Skeletal muscle tissue (tissue), 4 donors: ENCODE measurements around the gene PKD1L1. TPM values are rescaled to one million over a fixed set of nuclear protein-coding genes. Genes with fewer than 3 reads are reported as not detected.

ENCODE experiments used
- H3K27ac ChIP-seq: one replicate; pipeline ENCODE4 v1.7.0; 2013; ENCODE audit warnings: mild to moderate bottlenecking, low read depth, low read length, inconsistent platforms
- H3K27me3 ChIP-seq, 3 donors: one replicate each; pipeline ENCODE4 v1.7.0; 2013; ENCODE audit warnings: low read length in 3 of 3; ENCODE audit not compliant: control insufficient read depth in 3 of 3, insufficient read depth in 3 of 3
- H3K36me3 ChIP-seq, 3 donors: one replicate each; pipeline ENCODE4 v1.7.0; 2013; ENCODE audit warnings: low read length in 3 of 3; ENCODE audit not compliant: control insufficient read depth in 3 of 3, insufficient read depth in 3 of 3
- H3K4me1 ChIP-seq, 3 donors: one replicate each; pipeline ENCODE4 v1.7.0; 2013; ENCODE audit warnings: low read length in 3 of 3, mild to moderate bottlenecking in 3 of 3; ENCODE audit not compliant: control insufficient read depth in 3 of 3, insufficient read depth in 3 of 3
- H3K4me3 ChIP-seq, 3 donors: one replicate each; pipeline ENCODE4 v1.7.0; 2013; ENCODE audit warnings: low read length in 3 of 3
- H3K9ac ChIP-seq, 3 donors: one replicate each; pipeline ENCODE4 v1.7.0; 2013; ENCODE audit warnings: low read length in 3 of 3, mild to moderate bottlenecking in 3 of 3, moderate library complexity in 2 of 3, low read depth in 1 of 3
- H3K9me3 ChIP-seq, 3 donors: one replicate each; pipeline ENCODE4 v1.7.0; 2013; ENCODE audit warnings: low read length in 3 of 3; ENCODE audit not compliant: control insufficient read depth in 3 of 3
- total RNA-seq: library from RNA; depleted of rRNA; stranded (reverse); fragments of >200 nt; gene quantifications from one replicate; pipeline ENCODE4 v1.2.3, GENCODE V29; 2014
- donor health status: Osteomylitis.

Gene PKD1L1
- total RNA-seq, 1 donor from 2014 or later = 0.52 TPM

DNA sequence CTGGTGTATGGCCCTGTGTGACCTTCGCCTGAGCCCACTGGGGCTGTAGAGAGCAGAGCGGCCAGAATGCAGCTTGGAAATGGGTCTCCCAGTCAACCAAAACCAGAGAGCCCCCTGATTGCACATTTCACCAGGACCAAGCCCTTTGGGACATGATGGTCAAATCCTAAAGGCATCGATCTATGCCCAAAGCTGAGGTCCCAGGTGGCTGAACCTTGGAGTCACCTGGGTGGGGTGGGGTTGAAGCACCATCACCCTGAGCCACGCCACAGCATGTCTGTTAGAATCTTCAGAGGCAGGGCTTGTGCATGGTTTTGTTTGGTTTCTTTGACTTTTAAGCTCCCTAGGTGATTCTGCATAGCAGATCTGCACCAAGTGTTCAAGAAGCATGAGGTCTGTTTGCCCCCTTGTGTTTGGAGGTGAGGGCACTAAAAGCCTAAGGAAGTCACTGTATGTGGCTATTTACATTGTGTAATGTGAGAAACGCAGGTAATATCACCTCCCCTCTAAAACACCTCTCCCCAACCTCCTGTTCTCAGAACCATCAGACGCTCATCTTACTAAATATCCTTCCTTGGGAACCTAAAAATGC, 9.6 kb downstream of the PKD1L1 start:
- Histone ChIP-seq H3K9ac (no peak overlapping the region), H3K27ac (no peak overlapping the region), H3K4me3 (no peak overlapping the region), H3K9me3 (no peaks in the 10 kb centered on the region), H3K4me1 (peaks cover 0 to 9% (median 0%) of the 10 kb centered on the region in 3 donors), H3K27me3 (no peaks in the 10 kb centered on the region), H3K36me3 (peaks cover 0 to 4% (median 3%) of the 10 kb centered on the region in 3 donors)

DNA sequence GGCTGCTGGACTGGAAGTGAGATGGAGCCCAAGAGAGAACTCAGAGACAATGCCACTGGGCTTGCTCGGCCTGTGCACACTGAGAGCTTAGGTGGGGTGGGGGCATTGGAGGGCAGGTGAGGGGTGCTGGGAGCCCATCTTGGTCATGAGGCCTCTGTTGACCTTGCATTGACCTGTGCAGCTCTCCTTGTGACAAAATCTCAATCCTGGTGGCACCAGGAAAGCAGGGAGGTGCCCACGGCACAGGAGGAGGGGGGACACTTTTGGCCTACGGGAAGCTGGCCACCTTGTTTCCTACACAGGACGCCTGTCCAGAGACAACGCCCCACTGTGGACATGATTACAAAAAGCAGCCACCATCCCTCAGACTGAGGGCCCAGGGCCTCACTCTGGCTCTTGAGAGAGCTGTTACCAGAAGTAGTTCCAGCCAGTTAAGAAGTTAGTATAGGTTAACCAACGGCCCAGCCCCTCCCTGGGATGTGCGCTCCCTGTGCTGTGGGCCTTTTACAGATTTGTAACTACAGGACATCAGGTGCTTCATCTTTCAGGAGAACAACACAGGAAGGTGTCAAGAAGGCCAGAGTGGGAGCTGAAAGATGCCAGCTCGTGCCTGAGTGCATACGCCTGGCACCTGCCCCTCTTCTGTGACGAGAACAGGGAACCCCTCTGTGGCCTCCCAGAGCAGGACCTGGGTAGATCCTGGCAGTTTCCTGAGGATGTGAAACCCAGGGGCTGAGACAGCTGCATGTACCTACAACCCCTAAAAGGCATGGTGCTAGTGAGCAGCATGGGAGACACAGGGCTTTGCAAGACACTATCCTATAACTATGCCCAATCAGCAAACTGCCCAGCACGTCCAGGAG, 10.3 kb downstream of the PKD1L1 start:
- no peak overlapping the region for H3K9ac ChIP-seq
- H3K4me1 ChIP-seq = peaks cover 0 to 9% (median 0%) of the 10 kb centered on the region in 3 donors
- peaks cover 0 to 4% (median 3%) of the 10 kb centered on the region in 3 donors for H3K36me3 ChIP-seq
- H3K27ac ChIP-seq = no peak overlapping the region
- no peaks in the 10 kb centered on the region for H3K9me3 ChIP-seq
- no peak overlapping the region for H3K4me3 ChIP-seq
- H3K27me3 ChIP-seq = no peaks in the 10 kb centered on the region

DNA sequence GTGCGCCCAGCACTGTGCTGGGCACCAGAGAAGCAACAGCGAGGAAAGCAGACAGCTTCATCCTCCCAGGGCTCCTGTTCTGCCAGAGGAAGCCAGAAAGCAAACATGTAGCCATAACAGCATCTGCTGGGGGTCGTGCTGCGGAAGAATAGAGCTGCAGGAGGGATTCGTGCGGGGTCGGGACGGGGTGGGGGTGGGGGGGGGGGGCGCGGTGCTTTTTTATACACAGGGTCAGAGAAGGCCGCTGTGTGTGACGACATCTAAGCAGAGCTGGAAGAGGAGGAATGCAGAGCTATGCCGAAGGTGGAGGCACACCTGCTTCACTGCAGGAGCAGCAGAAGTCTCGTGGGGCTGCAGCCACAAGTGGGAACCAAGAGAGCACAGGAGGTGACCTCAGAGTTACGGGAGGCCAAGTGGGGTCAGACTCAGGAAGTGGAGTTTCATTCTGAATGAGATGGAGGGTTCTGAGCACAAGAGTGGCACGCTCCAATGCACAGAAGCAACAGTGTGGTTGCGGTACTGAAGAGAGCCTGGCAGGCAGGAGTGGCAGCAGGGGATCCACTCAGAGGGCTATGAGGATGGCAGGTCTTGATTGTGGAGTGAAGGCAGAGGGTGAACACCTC, 11.1 kb downstream of the PKD1L1 start:
- no peaks in the 10 kb centered on the region for H3K9me3 ChIP-seq
- H3K27ac ChIP-seq = no peak overlapping the region
- H3K9ac ChIP-seq = no peak overlapping the region
- H3K4me1 ChIP-seq = peaks cover 0 to 15% (median 6%) of the 10 kb centered on the region in 3 donors
- no peaks in the 10 kb centered on the region for H3K27me3 ChIP-seq
- no peak overlapping the region for H3K4me3 ChIP-seq
- H3K36me3 ChIP-seq = peaks cover 0 to 4% (median 3%) of the 10 kb centered on the region in 3 donors

DNA sequence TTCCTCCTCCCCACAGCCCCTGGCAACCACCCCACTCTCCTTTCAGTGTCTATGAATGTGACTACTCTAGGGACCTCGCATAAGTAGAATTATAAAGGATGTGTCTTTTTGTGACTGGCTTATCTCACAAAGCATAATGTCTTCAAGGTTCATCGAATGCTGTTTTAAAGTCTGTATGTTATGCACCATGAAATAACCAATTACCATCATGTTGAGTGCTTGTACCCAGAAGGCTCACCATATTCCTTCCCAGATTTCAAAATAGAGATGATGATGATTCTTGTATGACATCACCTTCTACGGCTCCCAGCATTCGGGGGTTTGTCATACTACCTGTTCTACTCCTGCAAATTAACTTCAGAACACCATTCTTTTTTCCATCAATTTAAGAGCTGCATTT, 11.9 kb downstream of the PKD1L1 start:
- Histone ChIP-seq H3K27me3 (no peaks in the 10 kb centered on the region), H3K27ac (no peak overlapping the region), H3K9me3 (no peaks in the 10 kb centered on the region), H3K36me3 (peaks cover 0 to 4% (median 3%) of the 10 kb centered on the region in 3 donors), H3K4me3 (no peak overlapping the region), H3K9ac (no peak overlapping the region), H3K4me1 (peaks cover 0 to 16% (median 13%) of the 10 kb centered on the region in 3 donors)

DNA sequence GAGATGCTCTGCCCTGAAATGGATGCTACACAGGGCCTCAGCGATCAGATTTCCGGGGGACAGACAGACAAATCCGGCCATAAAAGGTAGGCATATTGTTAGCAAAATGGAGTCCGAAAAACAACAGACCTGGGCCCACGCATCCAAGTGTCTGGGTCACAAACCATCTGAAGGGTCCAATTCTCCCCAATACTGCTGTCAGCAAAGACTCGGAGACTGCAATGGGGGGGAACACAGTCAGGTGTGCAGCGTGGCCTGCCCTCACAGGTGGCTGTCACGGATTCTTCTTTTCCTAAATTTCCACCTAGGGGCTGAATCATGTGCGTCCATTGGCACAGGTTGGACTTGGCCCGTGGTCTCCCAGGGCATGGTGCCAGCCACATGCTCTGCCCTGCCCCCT, 12.9 kb downstream of the PKD1L1 start:
- Histone ChIP-seq H3K27ac (no peak overlapping the region), H3K9me3 (no peaks in the 10 kb centered on the region), H3K27me3 (no peaks in the 10 kb centered on the region), H3K9ac (no peak overlapping the region), H3K4me3 (no peak overlapping the region), H3K36me3 (peaks cover 0 to 4% (median 3%) of the 10 kb centered on the region in 3 donors), H3K4me1 (peaks cover 0 to 19% (median 11%) of the 10 kb centered on the region in 3 donors)

DNA sequence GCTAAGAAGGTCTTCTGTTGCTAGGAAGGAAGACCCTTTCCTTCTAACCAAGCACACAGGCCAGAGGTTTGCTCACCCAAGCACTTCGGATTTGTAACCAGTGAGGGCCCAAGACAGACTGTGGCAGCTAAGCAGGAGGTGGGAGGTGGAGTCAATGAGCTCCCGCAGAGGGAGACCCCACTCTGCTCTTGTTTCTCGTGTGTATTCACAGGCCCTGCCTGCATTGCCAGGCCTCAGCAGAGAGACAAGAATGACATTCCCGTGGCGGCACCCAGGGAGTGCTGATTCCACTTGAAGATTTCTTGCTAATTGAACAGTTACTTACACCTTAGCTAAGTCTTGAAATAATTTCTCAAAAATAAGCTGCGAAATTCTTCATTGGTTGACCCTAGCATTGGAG, 13.4 kb downstream of the PKD1L1 start:
- Histone ChIP-seq H3K27me3 (no peaks in the 10 kb centered on the region), H3K27ac (no peak overlapping the region), H3K9me3 (no peaks in the 10 kb centered on the region), H3K4me3 (no peak overlapping the region), H3K36me3 (peaks cover 0 to 4% (median 3%) of the 10 kb centered on the region in 3 donors), H3K4me1 (peaks cover 0 to 19% (median 11%) of the 10 kb centered on the region in 3 donors), H3K9ac (no peak overlapping the region)

DNA sequence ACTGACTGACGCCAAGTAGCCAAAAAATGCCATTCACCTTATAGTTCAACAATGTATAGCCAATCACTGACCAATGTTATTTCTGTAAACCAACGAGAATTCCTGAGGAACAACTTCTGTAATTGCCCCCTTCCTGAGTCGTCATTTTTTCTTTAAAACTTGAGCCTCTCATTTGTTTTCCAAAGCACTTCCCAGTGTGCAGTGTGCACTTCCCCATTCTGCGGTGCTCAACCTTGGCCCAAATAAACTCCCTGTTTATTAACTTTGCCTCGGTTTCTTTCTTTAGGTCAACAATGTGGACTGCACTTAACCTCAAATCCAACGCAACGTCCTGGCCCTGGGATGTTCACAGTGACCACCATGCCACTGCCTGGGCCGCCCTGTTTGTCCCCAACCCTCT, 15.1 kb downstream of the PKD1L1 start:
- no peak overlapping the region for H3K9ac ChIP-seq
- peaks cover 0 to 19% (median 9%) of the 10 kb centered on the region in 3 donors for H3K4me1 ChIP-seq
- no peaks in the 10 kb centered on the region for H3K27me3 ChIP-seq
- H3K4me3 ChIP-seq = no peak overlapping the region
- H3K27ac ChIP-seq = no peak overlapping the region
- H3K36me3 ChIP-seq = peaks cover 0 to 7% (median 4%) of the 10 kb centered on the region in 3 donors
- H3K9me3 ChIP-seq = no peaks in the 10 kb centered on the region

DNA sequence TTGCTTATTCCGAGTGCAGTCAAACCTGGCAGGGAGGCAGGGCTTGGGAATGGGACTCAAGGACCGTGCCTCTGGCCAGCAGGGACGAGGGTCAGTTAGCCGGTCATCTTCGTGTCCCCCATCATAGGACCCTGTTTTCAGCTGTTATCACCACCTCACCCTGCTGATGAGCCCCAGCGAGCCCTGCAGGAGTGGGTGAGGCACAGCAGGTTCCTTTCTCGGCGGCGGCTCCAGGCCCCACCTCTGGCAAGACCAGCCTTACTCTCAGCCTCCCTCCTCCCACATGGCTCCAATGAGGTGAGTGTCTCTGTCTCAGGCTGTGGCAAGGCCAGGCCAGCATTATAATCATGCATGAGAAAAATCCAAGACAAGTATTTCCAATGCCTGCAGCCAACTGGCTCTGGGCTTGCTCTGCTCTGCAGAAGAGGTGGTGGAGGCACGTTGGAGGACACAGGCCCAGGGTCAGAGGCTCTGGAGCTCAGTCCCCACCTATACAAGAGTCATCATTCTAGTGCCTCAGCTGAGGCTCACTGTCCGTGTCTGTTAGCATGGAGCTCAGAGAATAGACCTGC, 15.7 kb downstream of the PKD1L1 start:
- Histone ChIP-seq H3K27me3 (no peaks in the 10 kb centered on the region), H3K9ac (no peak overlapping the region), H3K9me3 (no peaks in the 10 kb centered on the region), H3K36me3 (peaks cover 0 to 7% (median 4%) of the 10 kb centered on the region in 3 donors), H3K4me1 (peaks cover 0 to 19% (median 9%) of the 10 kb centered on the region in 3 donors), H3K27ac (no peak overlapping the region), H3K4me3 (no peak overlapping the region)

DNA sequence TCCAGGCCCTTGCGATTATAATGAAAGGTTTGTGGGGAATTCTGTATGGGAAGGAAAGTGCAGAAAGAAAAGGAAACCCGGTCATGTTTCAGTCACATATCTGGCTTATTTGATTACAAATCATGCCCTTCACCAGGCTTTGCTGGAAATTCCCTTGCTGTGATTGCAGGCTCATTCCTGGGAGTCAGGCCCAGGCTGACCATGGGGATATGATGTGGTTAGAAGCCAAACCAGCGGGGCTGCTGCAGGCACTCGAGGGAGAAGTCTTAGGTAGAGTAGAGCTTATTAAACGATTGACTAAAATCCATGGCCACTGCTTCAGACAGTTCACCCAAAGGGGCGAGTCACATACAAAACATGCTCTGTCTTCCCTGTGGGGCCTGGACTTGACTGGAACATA, 16.2 kb downstream of the PKD1L1 start:
- Histone ChIP-seq H3K27ac (no peak overlapping the region), H3K4me3 (no peak overlapping the region), H3K36me3 (peaks cover 0 to 7% (median 4%) of the 10 kb centered on the region in 3 donors), H3K27me3 (no peaks in the 10 kb centered on the region), H3K9ac (no peak overlapping the region), H3K4me1 (peaks cover 0 to 19% (median 9%) of the 10 kb centered on the region in 3 donors), H3K9me3 (no peaks in the 10 kb centered on the region)
